SK-N-SH treated with all-trans-retinoic acid at 6 μM for 48 hours (cell line): ENCODE measurements around the gene ATF6B.

ENCODE experiments used
- ARNTL ChIP-seq: fragments of 450-650 bp; formaldehyde crosslinking; IDR thresholded peaks from 2 replicates; pipeline ENCODE4 v1.5.0; 2020; ENCODE audit warnings: low read depth, mild to moderate bottlenecking, moderate library complexity, borderline replicate concordance
- CSDC2 ChIP-seq: fragments of 250-450 bp; sonication (Bioruptor Pico); IDR thresholded peaks from 2 replicates; pipeline ENCODE4 v1.5.0; 2020; ENCODE audit warnings: mild to moderate bottlenecking, moderate library complexity
- ESRRG ChIP-seq: fragments of 250-450 bp; sonication (Bioruptor Pico); IDR thresholded peaks from 2 replicates; pipeline ENCODE4 v1.6.1; 2021; ENCODE audit warnings: mild to moderate bottlenecking
- OSR1 ChIP-seq: fragments of 250-450 bp; sonication (Bioruptor Pico); IDR thresholded peaks from 2 replicates; pipeline ENCODE4 v1.8.0; 2022; ENCODE audit warnings: moderate library complexity, mild to moderate bottlenecking, inconsistent platforms
- PATZ1 ChIP-seq: fragments of 250-450 bp; sonication (Bioruptor Pico); IDR thresholded peaks from 2 replicates; pipeline ENCODE4 v1.8.0; 2020; ENCODE audit warnings: mild to moderate bottlenecking, moderate library complexity, borderline replicate concordance
- PPARA ChIP-seq: fragments of 250-450 bp; sonication (Bioruptor Pico); IDR thresholded peaks from 2 replicates; pipeline ENCODE4 v1.5.0; 2020; ENCODE audit warnings: mild to moderate bottlenecking, borderline replicate concordance
- ZFP3 ChIP-seq: fragments of 250-450 bp; sonication (Bioruptor Pico); IDR thresholded peaks from 2 replicates; pipeline ENCODE4 v1.5.0; 2020; ENCODE audit warnings: mild to moderate bottlenecking, moderate library complexity
- ZNF565 ChIP-seq: fragments of 450-650 bp; formaldehyde crosslinking; conservative IDR thresholded peaks from 2 replicates; pipeline ENCODE4 v1.5.0; 2020; ENCODE audit warnings: low read depth, mild to moderate bottlenecking, moderate library complexity
- ZNF70 ChIP-seq: fragments of 450-650 bp; formaldehyde crosslinking; IDR thresholded peaks from 2 replicates; pipeline ENCODE4 v1.5.0; 2020; ENCODE audit warnings: mild to moderate bottlenecking, moderate library complexity
- ZNF8 ChIP-seq: fragments of 450-650 bp; formaldehyde crosslinking; IDR thresholded peaks from 2 replicates; pipeline ENCODE4 v1.5.0; 2020; ENCODE audit warnings: mild to moderate bottlenecking, moderate library complexity
- TF ChIP-seq, protein P1 (sequence below): fragments of 250-450 bp; sonication (Bioruptor Pico); IDR thresholded peaks from 2 replicates; pipeline ENCODE4 v1.5.1; 2020; ENCODE audit warnings: low read depth, mild to moderate bottlenecking, moderate library complexity
- TF ChIP-seq, protein P2 (sequence below): fragments of 250-450 bp; sonication (Bioruptor Pico); IDR thresholded peaks from 2 replicates; pipeline ENCODE4 v1.5.1; 2021; ENCODE audit warnings: mild to moderate bottlenecking, moderate library complexity

DNA sequence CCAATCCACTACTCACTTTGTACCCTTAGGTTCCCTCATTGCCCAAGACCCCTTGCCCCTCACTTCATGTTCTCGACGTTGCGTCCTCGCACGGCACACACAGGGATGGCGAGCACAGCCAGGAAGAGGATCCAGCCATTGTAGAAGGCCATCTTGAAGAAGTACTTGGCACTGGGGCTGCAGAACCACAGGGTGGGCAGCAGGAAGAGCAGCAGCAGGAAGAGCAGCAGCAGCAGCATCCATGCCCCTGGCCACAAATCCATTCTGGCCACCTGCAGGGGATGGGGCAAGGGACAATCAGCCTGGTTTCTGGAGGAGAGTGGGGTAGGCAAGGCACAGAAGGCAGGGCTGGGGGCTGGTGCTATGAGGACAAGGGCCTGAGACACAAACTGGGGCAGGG is 43.2 kb upstream of the ATF6B start:
- TF ChIP-seq ZNF8 (CRISPR knock-in tag) (no peak), ZNF70 (CRISPR knock-in tag) (no peak), ZFP3 (CRISPR knock-in tag) (no peak), ARNTL (CRISPR knock-in tag) (no peak), PATZ1 (CRISPR knock-in tag) (no peak), PPARA (no peak), OSR1 (CRISPR knock-in tag) (no peak), CSDC2 (CRISPR knock-in tag) (no peak), ZNF565 (CRISPR knock-in tag) (no peak), ESRRG (CRISPR knock-in tag) (no peak)
- TF ChIP-seq, protein P1, sequence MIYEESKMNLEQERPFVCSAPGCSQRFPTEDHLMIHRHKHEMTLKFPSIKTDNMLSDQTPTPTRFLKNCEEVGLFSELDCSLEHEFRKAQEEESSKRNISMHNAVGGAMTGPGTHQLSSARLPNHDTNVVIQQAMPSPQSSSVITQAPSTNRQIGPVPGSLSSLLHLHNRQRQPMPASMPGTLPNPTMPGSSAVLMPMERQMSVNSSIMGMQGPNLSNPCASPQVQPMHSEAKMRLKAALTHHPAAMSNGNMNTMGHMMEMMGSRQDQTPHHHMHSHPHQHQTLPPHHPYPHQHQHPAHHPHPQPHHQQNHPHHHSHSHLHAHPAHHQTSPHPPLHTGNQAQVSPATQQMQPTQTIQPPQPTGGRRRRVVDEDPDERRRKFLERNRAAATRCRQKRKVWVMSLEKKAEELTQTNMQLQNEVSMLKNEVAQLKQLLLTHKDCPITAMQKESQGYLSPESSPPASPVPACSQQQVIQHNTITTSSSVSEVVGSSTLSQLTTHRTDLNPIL (CRISPR knock-in tag): no peak
- TF ChIP-seq, protein P2, sequence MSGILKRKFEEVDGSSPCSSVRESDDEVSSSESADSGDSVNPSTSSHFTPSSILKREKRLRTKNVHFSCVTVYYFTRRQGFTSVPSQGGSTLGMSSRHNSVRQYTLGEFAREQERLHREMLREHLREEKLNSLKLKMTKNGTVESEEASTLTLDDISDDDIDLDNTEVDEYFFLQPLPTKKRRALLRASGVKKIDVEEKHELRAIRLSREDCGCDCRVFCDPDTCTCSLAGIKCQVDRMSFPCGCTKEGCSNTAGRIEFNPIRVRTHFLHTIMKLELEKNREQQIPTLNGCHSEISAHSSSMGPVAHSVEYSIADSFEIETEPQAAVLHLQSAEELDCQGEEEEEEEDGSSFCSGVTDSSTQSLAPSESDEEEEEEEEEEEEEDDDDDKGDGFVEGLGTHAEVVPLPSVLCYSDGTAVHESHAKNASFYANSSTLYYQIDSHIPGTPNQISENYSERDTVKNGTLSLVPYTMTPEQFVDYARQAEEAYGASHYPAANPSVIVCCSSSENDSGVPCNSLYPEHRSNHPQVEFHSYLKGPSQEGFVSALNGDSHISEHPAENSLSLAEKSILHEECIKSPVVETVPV (CRISPR knock-in tag): no peak
